HepG2 (cell line): ENCODE measurements around the gene MS4A6E.

Experiments
- HNF4A ChIP-seq: sonication (generic); formaldehyde crosslinking; IDR thresholded peaks from 2 replicates; pipeline ENCODE4 v1.4.0; 2020; ENCODE audit warnings: missing genetic modification reagents
- PHF20 ChIP-seq: sonication (generic); formaldehyde crosslinking; IDR thresholded peaks from 2 replicates; pipeline ENCODE4 v1.5.0; 2020; ENCODE audit warnings: mild to moderate bottlenecking, missing genetic modification reagents
- TF ChIP-seq, protein P1 (sequence below): sonication (generic); formaldehyde crosslinking; IDR thresholded peaks from 2 replicates; pipeline ENCODE4 v1.4.0; 2020; ENCODE audit warnings: missing genetic modification reagents
- TF ChIP-seq, protein P2 (sequence below): sonication (generic); formaldehyde crosslinking; IDR thresholded peaks from 2 replicates; pipeline ENCODE4 v1.4.0; 2020; ENCODE audit warnings: missing genetic modification reagents; ENCODE audit errors: not compliant biosample characterization

DNA sequence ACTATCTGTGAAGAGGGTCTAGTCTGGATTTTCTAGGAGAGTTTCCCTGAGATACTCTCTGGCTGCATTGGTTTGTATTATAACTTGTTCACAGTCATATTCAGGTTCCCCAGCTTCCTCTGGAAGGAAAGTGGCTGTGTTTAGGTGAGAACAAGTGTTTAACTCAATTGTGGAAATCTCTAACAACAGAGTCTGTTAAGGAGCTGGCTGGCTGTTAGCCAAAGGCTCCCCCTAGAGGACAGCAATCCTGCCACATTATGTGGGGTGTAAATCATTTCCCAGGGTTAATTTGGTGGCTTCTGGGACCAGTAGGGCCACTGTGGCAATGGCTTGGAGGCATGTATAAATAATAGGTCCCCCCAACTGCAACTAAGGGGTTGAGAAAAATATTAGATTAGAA is 18.4 kb downstream of the MS4A6E start:
- TF ChIP-seq PHF20 (no peak), HNF4A (CRISPR knock-in tag) (no peak)
- TF ChIP-seq, protein P1, sequence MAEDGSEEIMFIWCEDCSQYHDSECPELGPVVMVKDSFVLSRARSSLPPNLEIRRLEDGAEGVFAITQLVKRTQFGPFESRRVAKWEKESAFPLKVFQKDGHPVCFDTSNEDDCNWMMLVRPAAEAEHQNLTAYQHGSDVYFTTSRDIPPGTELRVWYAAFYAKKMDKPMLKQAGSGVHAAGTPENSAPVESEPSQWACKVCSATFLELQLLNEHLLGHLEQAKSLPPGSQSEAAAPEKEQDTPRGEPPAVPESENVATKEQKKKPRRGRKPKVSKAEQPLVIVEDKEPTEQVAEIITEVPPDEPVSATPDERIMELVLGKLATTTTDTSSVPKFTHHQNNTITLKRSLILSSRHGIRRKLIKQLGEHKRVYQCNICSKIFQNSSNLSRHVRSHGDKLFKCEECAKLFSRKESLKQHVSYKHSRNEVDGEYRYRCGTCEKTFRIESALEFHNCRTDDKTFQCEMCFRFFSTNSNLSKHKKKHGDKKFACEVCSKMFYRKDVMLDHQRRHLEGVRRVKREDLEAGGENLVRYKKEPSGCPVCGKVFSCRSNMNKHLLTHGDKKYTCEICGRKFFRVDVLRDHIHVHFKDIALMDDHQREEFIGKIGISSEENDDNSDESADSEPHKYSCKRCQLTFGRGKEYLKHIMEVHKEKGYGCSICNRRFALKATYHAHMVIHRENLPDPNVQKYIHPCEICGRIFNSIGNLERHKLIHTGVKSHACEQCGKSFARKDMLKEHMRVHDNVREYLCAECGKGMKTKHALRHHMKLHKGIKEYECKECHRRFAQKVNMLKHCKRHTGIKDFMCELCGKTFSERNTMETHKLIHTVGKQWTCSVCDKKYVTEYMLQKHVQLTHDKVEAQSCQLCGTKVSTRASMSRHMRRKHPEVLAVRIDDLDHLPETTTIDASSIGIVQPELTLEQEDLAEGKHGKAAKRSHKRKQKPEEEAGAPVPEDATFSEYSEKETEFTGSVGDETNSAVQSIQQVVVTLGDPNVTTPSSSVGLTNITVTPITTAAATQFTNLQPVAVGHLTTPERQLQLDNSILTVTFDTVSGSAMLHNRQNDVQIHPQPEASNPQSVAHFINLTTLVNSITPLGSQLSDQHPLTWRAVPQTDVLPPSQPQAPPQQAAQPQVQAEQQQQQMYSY (CRISPR knock-in tag), result no peak
- TF ChIP-seq, protein P2, sequence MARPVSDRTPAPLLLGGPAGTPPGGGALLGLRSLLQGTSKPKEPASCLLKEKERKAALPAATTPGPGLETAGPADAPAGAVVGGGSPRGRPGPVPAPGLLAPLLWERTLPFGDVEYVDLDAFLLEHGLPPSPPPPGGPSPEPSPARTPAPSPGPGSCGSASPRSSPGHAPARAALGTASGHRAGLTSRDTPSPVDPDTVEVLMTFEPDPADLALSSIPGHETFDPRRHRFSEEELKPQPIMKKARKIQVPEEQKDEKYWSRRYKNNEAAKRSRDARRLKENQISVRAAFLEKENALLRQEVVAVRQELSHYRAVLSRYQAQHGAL (CRISPR knock-in tag), result no peak
